ENCODE measurements around the gene KCNQ5.

DNA sequence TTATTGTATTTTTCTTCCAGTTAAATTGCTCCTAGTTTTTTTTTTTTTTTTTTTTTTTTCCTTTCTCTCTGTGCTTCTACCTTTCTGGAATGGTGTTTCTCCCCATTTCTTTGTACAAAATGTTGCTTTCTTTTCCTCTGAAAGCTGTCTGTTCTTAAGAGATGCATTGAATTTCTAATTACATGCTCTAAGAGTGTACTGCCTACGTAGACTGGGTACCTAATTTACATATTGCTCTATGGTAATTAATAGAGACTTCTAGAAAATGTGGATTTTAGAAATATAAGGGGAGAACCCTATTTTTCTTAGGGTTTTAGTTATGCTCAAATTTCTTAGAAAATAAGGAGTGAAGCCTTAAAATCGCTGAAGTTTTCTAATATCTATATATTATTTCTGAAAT lies 13.8 kb downstream of the KCNQ5 start:
- no peak for TF ChIP-seq CREM (IDR thresholded peaks at IDR 0.05; ENCODE audit: low read depth)
- no peak for TF ChIP-seq MTA2 (IDR thresholded peaks at IDR 0.05; ENCODE audit: low read depth)
- TF ChIP-seq, protein P1, sequence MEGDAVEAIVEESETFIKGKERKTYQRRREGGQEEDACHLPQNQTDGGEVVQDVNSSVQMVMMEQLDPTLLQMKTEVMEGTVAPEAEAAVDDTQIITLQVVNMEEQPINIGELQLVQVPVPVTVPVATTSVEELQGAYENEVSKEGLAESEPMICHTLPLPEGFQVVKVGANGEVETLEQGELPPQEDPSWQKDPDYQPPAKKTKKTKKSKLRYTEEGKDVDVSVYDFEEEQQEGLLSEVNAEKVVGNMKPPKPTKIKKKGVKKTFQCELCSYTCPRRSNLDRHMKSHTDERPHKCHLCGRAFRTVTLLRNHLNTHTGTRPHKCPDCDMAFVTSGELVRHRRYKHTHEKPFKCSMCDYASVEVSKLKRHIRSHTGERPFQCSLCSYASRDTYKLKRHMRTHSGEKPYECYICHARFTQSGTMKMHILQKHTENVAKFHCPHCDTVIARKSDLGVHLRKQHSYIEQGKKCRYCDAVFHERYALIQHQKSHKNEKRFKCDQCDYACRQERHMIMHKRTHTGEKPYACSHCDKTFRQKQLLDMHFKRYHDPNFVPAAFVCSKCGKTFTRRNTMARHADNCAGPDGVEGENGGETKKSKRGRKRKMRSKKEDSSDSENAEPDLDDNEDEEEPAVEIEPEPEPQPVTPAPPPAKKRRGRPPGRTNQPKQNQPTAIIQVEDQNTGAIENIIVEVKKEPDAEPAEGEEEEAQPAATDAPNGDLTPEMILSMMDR (IDR thresholded peaks at IDR 0.05 in 2 of 3, conservative IDR thresholded peaks at IDR 0.05 in 1 of 3; ENCODE audit: control insufficient read depth in 2 of 3, extremely low read depth in 1 of 3, insufficient read depth in 1 of 3, low read depth in 3 of 3, low read length in 3 of 3) = no peak
- no peak for TF ChIP-seq EZH2 (IDR thresholded peaks at IDR 0.05; ENCODE audit: borderline replicate concordance, control insufficient read depth, low read depth, low read length)
- TF ChIP-seq EP300 (IDR thresholded peaks at IDR 0.05; ENCODE audit: borderline replicate concordance in 1 of 2, control insufficient read depth in 1 of 2, low read depth in 2 of 2, low read length in 2 of 2) = no peak
- no peak for TF ChIP-seq POLR2A (IDR thresholded peaks at IDR 0.05; ENCODE audit: low read depth, low read length)
- TF ChIP-seq ETV6 (conservative IDR thresholded peaks at IDR 0.05 in 1 of 2, IDR thresholded peaks at IDR 0.05 in 1 of 2; ENCODE audit: borderline replicate concordance in 1 of 2, low read depth in 1 of 2) = no peak
- TF ChIP-seq SMARCA5 (IDR thresholded peaks at IDR 0.05) = no peak

All from GM12878 (cell line).